ENCODE data around the gene RFESD. TPM values are rescaled to one million over a fixed set of nuclear protein-coding genes. Genes with fewer than 3 reads are reported as not detected.

Gene RFESD
- total and polyA plus RNA-seq, 10 of the 15 experiments (the other 5 are each of a cell fraction or from before 2014, with no cell fraction given): 1.9 to 14.7 (median 4.9) TPM

DNA sequence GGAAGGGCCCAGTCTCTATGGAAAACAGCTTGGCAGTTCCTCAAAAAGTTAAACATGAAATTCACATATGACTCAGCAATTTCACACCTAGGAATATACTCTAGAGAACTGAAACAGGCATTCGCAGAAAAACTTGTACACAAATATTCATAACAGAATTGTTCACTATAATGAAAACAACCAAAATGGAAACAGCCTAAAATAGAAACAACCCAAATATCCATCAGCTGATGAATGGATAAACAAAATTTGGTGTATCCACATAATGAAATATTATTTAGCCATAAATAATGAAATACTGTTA lies 31.5 kb upstream of the RFESD start (continued):
- TF ChIP-seq, protein P1, sequence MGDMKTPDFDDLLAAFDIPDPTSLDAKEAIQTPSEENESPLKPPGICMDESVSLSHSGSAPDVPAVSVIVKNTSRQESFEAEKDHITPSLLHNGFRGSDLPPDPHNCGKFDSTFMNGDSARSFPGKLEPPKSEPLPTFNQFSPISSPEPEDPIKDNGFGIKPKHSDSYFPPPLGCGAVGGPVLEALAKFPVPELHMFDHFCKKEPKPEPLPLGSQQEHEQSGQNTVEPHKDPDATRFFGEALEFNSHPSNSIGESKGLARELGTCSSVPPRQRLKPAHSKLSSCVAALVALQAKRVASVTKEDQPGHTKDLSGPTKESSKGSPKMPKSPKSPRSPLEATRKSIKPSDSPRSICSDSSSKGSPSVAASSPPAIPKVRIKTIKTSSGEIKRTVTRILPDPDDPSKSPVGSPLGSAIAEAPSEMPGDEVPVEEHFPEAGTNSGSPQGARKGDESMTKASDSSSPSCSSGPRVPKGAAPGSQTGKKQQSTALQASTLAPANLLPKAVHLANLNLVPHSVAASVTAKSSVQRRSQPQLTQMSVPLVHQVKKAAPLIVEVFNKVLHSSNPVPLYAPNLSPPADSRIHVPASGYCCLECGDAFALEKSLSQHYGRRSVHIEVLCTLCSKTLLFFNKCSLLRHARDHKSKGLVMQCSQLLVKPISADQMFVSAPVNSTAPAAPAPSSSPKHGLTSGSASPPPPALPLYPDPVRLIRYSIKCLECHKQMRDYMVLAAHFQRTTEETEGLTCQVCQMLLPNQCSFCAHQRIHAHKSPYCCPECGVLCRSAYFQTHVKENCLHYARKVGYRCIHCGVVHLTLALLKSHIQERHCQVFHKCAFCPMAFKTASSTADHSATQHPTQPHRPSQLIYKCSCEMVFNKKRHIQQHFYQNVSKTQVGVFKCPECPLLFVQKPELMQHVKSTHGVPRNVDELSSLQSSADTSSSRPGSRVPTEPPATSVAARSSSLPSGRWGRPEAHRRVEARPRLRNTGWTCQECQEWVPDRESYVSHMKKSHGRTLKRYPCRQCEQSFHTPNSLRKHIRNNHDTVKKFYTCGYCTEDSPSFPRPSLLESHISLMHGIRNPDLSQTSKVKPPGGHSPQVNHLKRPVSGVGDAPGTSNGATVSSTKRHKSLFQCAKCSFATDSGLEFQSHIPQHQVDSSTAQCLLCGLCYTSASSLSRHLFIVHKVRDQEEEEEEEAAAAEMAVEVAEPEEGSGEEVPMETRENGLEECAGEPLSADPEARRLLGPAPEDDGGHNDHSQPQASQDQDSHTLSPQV (IDR thresholded peaks at IDR 0.05): no peak
- TF ChIP-seq NFYA (IDR thresholded peaks at IDR 0.05; ENCODE audit: borderline replicate concordance, low read depth, low read length): no peak
- TF ChIP-seq HDAC2 (IDR thresholded peaks at IDR 0.05): no peak
- no peak; the same call in 1 of the 2 replicates for TF ChIP-seq MTA3 (IDR thresholded peaks at IDR 0.05; ENCODE audit: borderline replicate concordance, low read length)
- no peak for TF ChIP-seq POLR2AphosphoS5 (IDR thresholded peaks at IDR 0.05; ENCODE audit: low read length)
- no peak for TF ChIP-seq PBX3 (IDR thresholded peaks at IDR 0.05; ENCODE audit: insufficient replicate concordance, low read depth, low read length)
- no peak for TF ChIP-seq STAT1 (conservative IDR thresholded peaks at IDR 0.05)
- TF ChIP-seq MXI1 (IDR thresholded peaks at IDR 0.05; ENCODE audit: low read depth, low read length): no peak
- TF ChIP-seq NR2C2 (IDR thresholded peaks at IDR 0.05; ENCODE audit: borderline replicate concordance, control insufficient read depth, insufficient read length, low read depth): no peak
- no peak for TF ChIP-seq STAT3 (IDR thresholded peaks at IDR 0.05; ENCODE audit: low read depth, low read length)
- TF ChIP-seq SMARCA5 (IDR thresholded peaks at IDR 0.05): no peak
- TF ChIP-seq ZZZ3 (IDR thresholded peaks at IDR 0.05; ENCODE audit: control insufficient read depth, insufficient read length, low read depth): no peak
- 0 out of 3 replicates have a peak, but pooled peaks have one; percentile 25 for TF ChIP-seq POU2F2 (IDR thresholded peaks at IDR 0.05; ENCODE audit: borderline replicate concordance, low read depth, low read length)
- no peak for TF ChIP-seq ZNF274 (IDR thresholded peaks at IDR 0.05; ENCODE audit: insufficient read depth, insufficient read length)
- TF ChIP-seq, protein P2, sequence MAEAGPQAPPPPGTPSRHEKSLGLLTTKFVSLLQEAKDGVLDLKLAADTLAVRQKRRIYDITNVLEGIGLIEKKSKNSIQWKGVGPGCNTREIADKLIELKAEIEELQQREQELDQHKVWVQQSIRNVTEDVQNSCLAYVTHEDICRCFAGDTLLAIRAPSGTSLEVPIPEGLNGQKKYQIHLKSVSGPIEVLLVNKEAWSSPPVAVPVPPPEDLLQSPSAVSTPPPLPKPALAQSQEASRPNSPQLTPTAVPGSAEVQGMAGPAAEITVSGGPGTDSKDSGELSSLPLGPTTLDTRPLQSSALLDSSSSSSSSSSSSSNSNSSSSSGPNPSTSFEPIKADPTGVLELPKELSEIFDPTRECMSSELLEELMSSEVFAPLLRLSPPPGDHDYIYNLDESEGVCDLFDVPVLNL (IDR thresholded peaks at IDR 0.05; ENCODE audit: low read depth, low read length): no peak
- peak; percentile 93 for TF ChIP-seq JUNB (IDR thresholded peaks at IDR 0.05)
- peak; percentile 97 for TF ChIP-seq MEF2B (IDR thresholded peaks at IDR 0.05; ENCODE audit: partially characterized antibody, poor library complexity, severe bottlenecking)
- TF ChIP-seq, protein P3, sequence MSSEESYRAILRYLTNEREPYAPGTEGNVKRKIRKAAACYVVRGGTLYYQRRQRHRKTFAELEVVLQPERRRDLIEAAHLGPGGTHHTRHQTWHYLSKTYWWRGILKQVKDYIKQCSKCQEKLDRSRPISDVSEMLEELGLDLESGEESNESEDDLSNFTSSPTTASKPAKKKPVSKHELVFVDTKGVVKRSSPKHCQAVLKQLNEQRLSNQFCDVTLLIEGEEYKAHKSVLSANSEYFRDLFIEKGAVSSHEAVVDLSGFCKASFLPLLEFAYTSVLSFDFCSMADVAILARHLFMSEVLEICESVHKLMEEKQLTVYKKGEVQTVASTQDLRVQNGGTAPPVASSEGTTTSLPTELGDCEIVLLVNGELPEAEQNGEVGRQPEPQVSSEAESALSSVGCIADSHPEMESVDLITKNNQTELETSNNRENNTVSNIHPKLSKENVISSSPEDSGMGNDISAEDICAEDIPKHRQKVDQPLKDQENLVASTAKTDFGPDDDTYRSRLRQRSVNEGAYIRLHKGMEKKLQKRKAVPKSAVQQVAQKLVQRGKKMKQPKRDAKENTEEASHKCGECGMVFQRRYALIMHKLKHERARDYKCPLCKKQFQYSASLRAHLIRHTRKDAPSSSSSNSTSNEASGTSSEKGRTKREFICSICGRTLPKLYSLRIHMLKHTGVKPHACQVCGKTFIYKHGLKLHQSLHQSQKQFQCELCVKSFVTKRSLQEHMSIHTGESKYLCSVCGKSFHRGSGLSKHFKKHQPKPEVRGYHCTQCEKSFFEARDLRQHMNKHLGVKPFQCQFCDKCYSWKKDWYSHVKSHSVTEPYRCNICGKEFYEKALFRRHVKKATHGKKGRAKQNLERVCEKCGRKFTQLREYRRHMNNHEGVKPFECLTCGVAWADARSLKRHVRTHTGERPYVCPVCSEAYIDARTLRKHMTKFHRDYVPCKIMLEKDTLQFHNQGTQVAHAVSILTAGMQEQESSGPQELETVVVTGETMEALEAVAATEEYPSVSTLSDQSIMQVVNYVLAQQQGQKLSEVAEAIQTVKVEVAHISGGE (CRISPR knock-in tag; IDR thresholded peaks at IDR 0.05): no peak
- TF ChIP-seq, protein P4, sequence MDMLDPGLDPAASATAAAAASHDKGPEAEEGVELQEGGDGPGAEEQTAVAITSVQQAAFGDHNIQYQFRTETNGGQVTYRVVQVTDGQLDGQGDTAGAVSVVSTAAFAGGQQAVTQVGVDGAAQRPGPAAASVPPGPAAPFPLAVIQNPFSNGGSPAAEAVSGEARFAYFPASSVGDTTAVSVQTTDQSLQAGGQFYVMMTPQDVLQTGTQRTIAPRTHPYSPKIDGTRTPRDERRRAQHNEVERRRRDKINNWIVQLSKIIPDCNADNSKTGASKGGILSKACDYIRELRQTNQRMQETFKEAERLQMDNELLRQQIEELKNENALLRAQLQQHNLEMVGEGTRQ (IDR thresholded peaks at IDR 0.05; ENCODE audit: borderline replicate concordance, low read depth, low read length): no peak

All from GM12878 (cell line).